HG03575 (cell line): ENCODE results near the gene GPR143.

Experiments used
- ATAC-seq: cut with Tn5 transposase; IDR thresholded peaks from one replicate; pipeline ENCODE4 v1.9.1; 2021; ENCODE audit not compliant: unreplicated experiment, insufficient number of reproducible peaks, low FRiP score; ENCODE audit errors: extremely low read depth

The GPR143 gene

GRCh38 chrX:9681011-9681410 is 84.6 kb downstream of the GPR143 start:
- no peak for ATAC-seq

GRCh38 chrX:9678215-9678965 is 87.3 kb downstream of the GPR143 start:
- ATAC-seq: no peak

GRCh38 chrX:9677098-9677739 is 88.4 kb downstream of the GPR143 start:
- peak; percentile 96 for ATAC-seq

- ATAC-seq: no peak
These were observed 88.9 kb downstream of the GPR143 start for GRCh38 chrX:9676738-9677097.

GRCh38 chrX:9676306-9676705 is 89.3 kb downstream of the GPR143 start:
- ATAC-seq: no peak
